B cell (primary cell): ENCODE data around the gene ZRANB1. TPM values are rescaled to one million over a fixed set of nuclear protein-coding genes. Genes with fewer than 3 reads are reported as not detected.

Source experiments
- ATAC-seq: fragments of 200-7000 bp; cut with Tn5 transposase; one replicate; pipeline ENCODE4 v1.10.0; 2021; ENCODE audit warnings: low read depth, mild to moderate bottlenecking, moderate number of reproducible peaks, moderate library complexity
- CTCF ChIA-PET: fragments of 350-600 bp; sonication (Branson Sonifier 250); formaldehyde crosslinking; loops from one replicate; lab custom pipeline; 2021; ENCODE audit warnings: antibody characterized with exemption, inconsistent platforms; lab: Charles Lee
- POLR2A ChIA-PET: fragments of 350-600 bp; sonication (Branson Sonifier 250); formaldehyde crosslinking; loops from one replicate; lab custom pipeline; 2021; ENCODE audit warnings: antibody characterized with exemption; lab: Charles Lee
- DNase-seq: peaks from one replicate; pipeline ENCODE4 v3.0.0; 2013
- H2AFZ ChIP-seq: 2 replicates; pipeline ENCODE4 v1.6.1; 2012; ENCODE audit warnings: mild to moderate bottlenecking, low read depth, low read length; ENCODE audit not compliant: insufficient read depth, poor library complexity, severe bottlenecking
- H3K27ac ChIP-seq, 2 donors: 1 replicate in 1 of 2; 2 replicates in 1 of 2; pipeline ENCODE4 v1.5.1; 2012 to 2013; ENCODE audit warnings: low read length in 2 of 2, mild to moderate bottlenecking in 2 of 2, moderate library complexity in 1 of 2
- H3K27me3 ChIP-seq, 4 experiments: fragments of 200-600 bp in 1 of 4; sonication (generic) in 1 of 4; replicated peaks in 1 of 4; 1 replicate in 2 of 4; 2 replicates in 2 of 4; pipeline versions ENCODE4 v1.6.1 to v1.7.0; 2013 to 2016; ENCODE audit warnings: low read length in 3 of 4, mild to moderate bottlenecking in 2 of 4, mixed read lengths in 1 of 4, moderate library complexity in 1 of 4; ENCODE audit not compliant: insufficient read depth in 4 of 4, control insufficient read depth in 3 of 4; ENCODE audit errors: control extremely low read depth in 1 of 4
- H3K36me3 ChIP-seq, 2 experiments: replicated peaks in 1 of 2; 1 replicate in 1 of 2; 2 replicates in 1 of 2; pipeline versions ENCODE4 v1.6.1 to v1.7.1; 2013; ENCODE audit warnings: low read length in 1 of 2; ENCODE audit not compliant: insufficient read depth in 2 of 2, control insufficient read depth in 1 of 2; ENCODE audit errors: control extremely low read depth in 1 of 2, extremely low read depth in 1 of 2
- H3K4me1 ChIP-seq, 2 donors: fragments of 200-600 bp in 1 of 2; sonication (generic) in 1 of 2; 1 replicate in 1 of 2; 2 replicates in 1 of 2; pipeline versions ENCODE4 v1.5.1 to v1.6.1; 2013 to 2017; ENCODE audit warnings: low read length in 2 of 2; ENCODE audit not compliant: control insufficient read depth in 2 of 2, insufficient read depth in 2 of 2
- H3K4me2 ChIP-seq: replicated peaks from 2 replicates; pipeline ENCODE3; 2012; ENCODE audit warnings: mild to moderate bottlenecking, low read depth, low read length; ENCODE audit not compliant: poor library complexity, severe bottlenecking
- H3K4me3 ChIP-seq, 5 experiments: fragments of 200-600 bp in 1 of 5; sonication (generic) in 1 of 5; 1 replicate in 3 of 5; 2 replicates in 2 of 5; pipeline versions ENCODE4 v1.5.1 to v1.7.0; 2011 to 2016; ENCODE audit warnings: low read length in 4 of 5, mild to moderate bottlenecking in 4 of 5, low read depth in 2 of 5, control low read depth in 1 of 5, moderate library complexity in 1 of 5; ENCODE audit not compliant: insufficient read depth in 1 of 5; ENCODE audit errors: control extremely low read depth in 1 of 5, extremely low read depth in 1 of 5
- H3K79me2 ChIP-seq: fragments of 200-600 bp; sonication (generic); one replicate; pipeline ENCODE4 v1.6.0; 2016; ENCODE audit warnings: low read length; ENCODE audit not compliant: control insufficient read depth, insufficient read depth
- H3K9ac ChIP-seq: fragments of 200-600 bp; sonication (generic); 2 replicates; pipeline ENCODE4 v1.6.1; 2017; ENCODE audit warnings: mild to moderate bottlenecking, low read length, moderate library complexity
- H3K9me3 ChIP-seq, 3 donors: one replicate each; pipeline versions ENCODE4 v1.6.1 to v1.7.1; 2013; ENCODE audit warnings: low read length in 2 of 3; ENCODE audit not compliant: control insufficient read depth in 2 of 3, insufficient read depth in 1 of 3; ENCODE audit errors: control extremely low read depth in 1 of 3
- H4K20me1 ChIP-seq: 2 replicates; pipeline ENCODE4 v1.6.0; 2012; ENCODE audit warnings: mild to moderate bottlenecking, low read length; ENCODE audit not compliant: insufficient read depth, control insufficient read depth, poor library complexity, severe bottlenecking
- H3K27ac Mint-ChIP-seq: one replicate; pipeline ENCODE4 v1.8.0; 2021; ENCODE audit warnings: mixed read lengths
- H3K27me3 Mint-ChIP-seq: one replicate; pipeline ENCODE4 v1.8.0; 2021; ENCODE audit warnings: mixed read lengths
- H3K4me1 Mint-ChIP-seq: one replicate; pipeline ENCODE4 v1.8.0; 2021; ENCODE audit warnings: mixed read lengths
- H3K4me3 Mint-ChIP-seq: one replicate; pipeline ENCODE4 v1.8.0; 2021; ENCODE audit warnings: mixed read lengths
- H3K9me3 Mint-ChIP-seq: one replicate; pipeline ENCODE4 v1.8.0; 2022; ENCODE audit warnings: mixed read lengths; ENCODE audit not compliant: insufficient read depth
- EZH2 ChIP-seq: IDR thresholded peaks from 2 replicates; pipeline ENCODE4 v1.6.1; 2012; ENCODE audit warnings: borderline replicate concordance, low read depth, mild to moderate bottlenecking, moderate library complexity, low read length; ENCODE audit not compliant: insufficient read depth, poor library complexity, severe bottlenecking
- WGBS: methylation state at CpG from one replicate; pipeline ENCODE4 v1.1.5; 2013; ENCODE audit warnings: missing lambda C conversion rate; ENCODE audit not compliant: insufficient coverage; 5-methylcytosine and 5-hydroxymethylcytosine counted together
- intact Hi-C: fragments of 100-400 bp; cut with micrococcal nuclease; formaldehyde crosslinking; loops from one replicate; pipeline ENCODE4 v1.10.0; 2022
- polyA plus RNA-seq: library from polyadenylated mRNA; depleted of rRNA; stranded (reverse); fragments of >200 nt; gene quantifications from 2 replicates; pipeline ENCODE4 v1.2.3, GENCODE V29; 2012
- total RNA-seq, 2 donors: library from RNA; stranded (reverse); fragments of 120-200 nt in 1 of 2; gene quantifications; 1 replicate in 1 of 2; 2 replicates in 1 of 2; pipeline versions ENCODE4 v1.2.3 to v1.2.4, GENCODE V29; 2013 to 2022
- TF ChIP-seq, protein P1 (sequence below): fragments of 200-600 bp; IDR thresholded peaks from one replicate; pipeline ENCODE4 v1.8.0; 2022; ENCODE audit warnings: antibody characterized with exemption, mild to moderate bottlenecking

The ZRANB1 gene
- total and polyA plus RNA-seq, 2 donors (not counting 1 experiment from before 2014, with no cell fraction given), result 6.5 to 28.0 TPM

DNA sequence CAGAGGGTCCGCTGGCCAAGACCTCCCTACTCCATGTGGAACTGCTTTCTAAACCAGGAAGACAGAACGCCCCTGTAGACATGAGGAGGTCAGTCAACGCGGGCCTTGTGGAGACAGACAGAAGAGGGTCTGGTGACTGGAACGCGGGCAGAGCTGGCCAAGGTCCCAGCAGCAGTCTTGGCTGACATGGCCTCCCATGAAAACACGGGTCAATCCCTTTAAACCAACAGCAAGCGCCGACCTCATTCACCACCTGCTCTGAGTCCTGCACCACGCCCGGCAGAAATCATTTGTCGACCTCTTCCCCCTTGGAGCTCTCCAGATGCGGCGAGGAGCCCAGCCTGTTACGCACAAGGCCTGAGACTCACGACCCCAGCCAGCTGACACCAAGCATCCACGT lies 78.5 kb downstream of the ZRANB1 start:
- H3K4me1 Mint-ChIP-seq, result peaks cover 11% of the 10 kb centered on the region
- no peak overlapping the region for H3K9ac ChIP-seq
- intact Hi-C loops, result loop anchor here (5.0 kb wide), 1 partner anchor 1143 kb away; no protein-coding TSS in a partner anchor
- ATAC-seq (no peak), DNase-seq (no peak)
- H3K9me3 ChIP-seq, result peaks cover 0 to 14% (median 1%) of the 10 kb centered on the region in 3 donors
- no peak overlapping the region for H3K27ac Mint-ChIP-seq
- ChIA-PET CTCF (no interaction called here), POLR2A (no interaction called here)
- H3K4me3 ChIP-seq, result no peak overlapping the region
- no peaks in the 10 kb centered on the region for H3K4me1 ChIP-seq
- no peaks in the 10 kb centered on the region for H3K79me2 ChIP-seq
- H3K27me3 ChIP-seq, result peaks cover 0 to 2% (median 0%) of the 10 kb centered on the region in 4 experiments
- H3K36me3 ChIP-seq, result no peaks in the 10 kb centered on the region
- 99% methylated on average over 16 of the region's 17 CpGs for WGBS
- no peak overlapping the region for H3K27ac ChIP-seq
- no peak for TF ChIP-seq EZH2
- TF ChIP-seq, protein P1, sequence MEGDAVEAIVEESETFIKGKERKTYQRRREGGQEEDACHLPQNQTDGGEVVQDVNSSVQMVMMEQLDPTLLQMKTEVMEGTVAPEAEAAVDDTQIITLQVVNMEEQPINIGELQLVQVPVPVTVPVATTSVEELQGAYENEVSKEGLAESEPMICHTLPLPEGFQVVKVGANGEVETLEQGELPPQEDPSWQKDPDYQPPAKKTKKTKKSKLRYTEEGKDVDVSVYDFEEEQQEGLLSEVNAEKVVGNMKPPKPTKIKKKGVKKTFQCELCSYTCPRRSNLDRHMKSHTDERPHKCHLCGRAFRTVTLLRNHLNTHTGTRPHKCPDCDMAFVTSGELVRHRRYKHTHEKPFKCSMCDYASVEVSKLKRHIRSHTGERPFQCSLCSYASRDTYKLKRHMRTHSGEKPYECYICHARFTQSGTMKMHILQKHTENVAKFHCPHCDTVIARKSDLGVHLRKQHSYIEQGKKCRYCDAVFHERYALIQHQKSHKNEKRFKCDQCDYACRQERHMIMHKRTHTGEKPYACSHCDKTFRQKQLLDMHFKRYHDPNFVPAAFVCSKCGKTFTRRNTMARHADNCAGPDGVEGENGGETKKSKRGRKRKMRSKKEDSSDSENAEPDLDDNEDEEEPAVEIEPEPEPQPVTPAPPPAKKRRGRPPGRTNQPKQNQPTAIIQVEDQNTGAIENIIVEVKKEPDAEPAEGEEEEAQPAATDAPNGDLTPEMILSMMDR, result no peak
- H2AFZ ChIP-seq, result no peak overlapping the region
- no peaks in the 10 kb centered on the region for H4K20me1 ChIP-seq
- peaks cover 43% of the 10 kb centered on the region for H3K27me3 Mint-ChIP-seq
- H3K9me3 Mint-ChIP-seq, result peaks cover 4% of the 10 kb centered on the region
- H3K4me3 Mint-ChIP-seq, result no peak overlapping the region
- no peak overlapping the region for H3K4me2 ChIP-seq

DNA sequence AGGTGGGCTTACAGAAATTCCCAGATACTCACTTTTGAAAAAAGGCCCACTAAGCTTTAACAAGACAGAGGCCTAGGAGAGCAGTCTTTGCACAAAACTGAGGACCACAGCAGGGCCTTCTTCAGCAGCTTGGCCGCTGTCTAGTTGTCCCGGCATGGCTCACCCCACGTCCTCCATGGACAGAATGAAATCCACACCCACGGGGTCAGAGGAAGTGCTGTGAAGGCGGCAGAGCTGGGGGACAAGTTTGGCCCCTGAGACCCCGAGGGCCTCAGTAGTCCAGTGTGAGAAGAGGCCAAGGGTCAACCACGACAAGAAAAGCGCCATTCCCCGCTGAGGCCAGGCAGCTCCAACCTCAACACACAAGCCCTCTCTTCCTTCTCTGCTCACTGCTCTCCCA lies 78.9 kb downstream of the ZRANB1 start:
- H3K27me3 ChIP-seq, result peaks cover 0 to 2% (median 0%) of the 10 kb centered on the region in 4 experiments
- no peaks in the 10 kb centered on the region for H3K36me3 ChIP-seq
- TF ChIP-seq, protein P1, result no peak
- no peak for TF ChIP-seq EZH2
- no peak overlapping the region for H3K27ac ChIP-seq
- H3K79me2 ChIP-seq, result no peaks in the 10 kb centered on the region
- POLR2A ChIA-PET, result no interaction called here
- H3K27me3 Mint-ChIP-seq, result peaks cover 44% of the 10 kb centered on the region
- CTCF ChIA-PET, result no interaction called here
- no peak overlapping the region for H3K27ac Mint-ChIP-seq
- intact Hi-C loops, result loop anchor here (5.0 kb wide), 1 partner anchor 1144 kb away; no protein-coding TSS in a partner anchor
- H3K9ac ChIP-seq, result no peak overlapping the region
- H2AFZ ChIP-seq, result no peak overlapping the region
- H3K9me3 Mint-ChIP-seq, result peaks cover 4% of the 10 kb centered on the region
- ATAC-seq, result no peak
- peaks cover 0 to 14% (median 1%) of the 10 kb centered on the region in 3 donors for H3K9me3 ChIP-seq
- H3K4me3 Mint-ChIP-seq, result no peak overlapping the region
- H3K4me3 ChIP-seq, result no peak overlapping the region
- WGBS, result 94% methylated on average over 9 of the region's 9 CpGs
- DNase-seq, result no peak
- no peak overlapping the region for H3K4me2 ChIP-seq
- no peaks in the 10 kb centered on the region for H3K4me1 ChIP-seq
- H3K4me1 Mint-ChIP-seq, result peaks cover 13% of the 10 kb centered on the region
- H4K20me1 ChIP-seq, result no peaks in the 10 kb centered on the region
